NB4 (cell line): ENCODE measurements around the gene HSPA8.

Experiments
- DNase-seq: peaks from one replicate; pipeline ENCODE4 v3.0.0; 2010; ENCODE audit warnings: low read depth
- H3K4me3 ChIP-seq: one replicate; pipeline ENCODE4 v1.5.1; 2011; ENCODE audit warnings: mild to moderate bottlenecking, low read depth, low read length, moderate library complexity
- CTCF ChIP-seq: IDR thresholded peaks from one replicate; pipeline ENCODE4 v1.5.1; 2012; ENCODE audit warnings: low read depth, low read length
- MAX ChIP-seq: IDR thresholded peaks from 2 replicates; pipeline ENCODE4 v1.6.1; 2011; ENCODE audit warnings: low read depth, low read length
- MYC ChIP-seq: IDR thresholded peaks from 2 replicates; pipeline ENCODE4 v1.6.1; 2011; ENCODE audit warnings: low read depth, low read length
- POLR2A ChIP-seq: IDR thresholded peaks from 2 replicates; pipeline ENCODE4 v1.6.1; 2011; ENCODE audit warnings: mild to moderate bottlenecking; ENCODE audit not compliant: insufficient read length; ENCODE audit errors: extremely low read depth

The HSPA8 gene

GRCh38 chr11:123057661-123058305, 4.2 kb downstream of the HSPA8 start:
- TF ChIP-seq MYC (no peak), MAX (no peak), CTCF (no peak)
- peak; percentile 22 for DNase-seq
- H3K4me3 ChIP-seq, result peak overlapping the region; percentile 99

- TF ChIP-seq CTCF, result no peak
- TF ChIP-seq MYC, result no peak
- no peak for TF ChIP-seq MAX
- TF ChIP-seq POLR2A, result no peak
- DNase-seq, result peak; percentile 40
- H3K4me3 ChIP-seq, result peak overlapping the region; percentile 99
These were observed 5.0 kb downstream of the HSPA8 start for GRCh38 chr11:123056835-123057491.

- no peak for TF ChIP-seq CTCF
- no peak for TF ChIP-seq MAX
- no peak for TF ChIP-seq POLR2A
- TF ChIP-seq MYC, result no peak
- no peak overlapping the region for H3K4me3 ChIP-seq
- peak; percentile 66 for DNase-seq
These were observed 6.6 kb downstream of the HSPA8 start for GRCh38 chr11:123055191-123055901.

GRCh38 chr11:123054301-123055065, 7.5 kb downstream of the HSPA8 start:
- TF ChIP-seq CTCF (peak; percentile 52), MYC (peak; percentile 15; the same call in 1 of the 2 replicates), MAX (no peak)
- H3K4me3 ChIP-seq, result no peak overlapping the region
- peak; percentile 88 for DNase-seq

GRCh38 chr11:123052901-123053721, 8.8 kb downstream of the HSPA8 start:
- peak; percentile 53 for DNase-seq
- no peak overlapping the region for H3K4me3 ChIP-seq
- TF ChIP-seq CTCF (no peak), MAX (no peak), MYC (no peak), POLR2A (no peak)
